Measurements from ENCODE around the gene HTR3B.
"Not testable (repeated sequence)": the region's sequence is repeated elsewhere in the genome, so short reads cannot be mapped to it uniquely, and the experiment has no call there.

Gene HTR3B

DNA sequence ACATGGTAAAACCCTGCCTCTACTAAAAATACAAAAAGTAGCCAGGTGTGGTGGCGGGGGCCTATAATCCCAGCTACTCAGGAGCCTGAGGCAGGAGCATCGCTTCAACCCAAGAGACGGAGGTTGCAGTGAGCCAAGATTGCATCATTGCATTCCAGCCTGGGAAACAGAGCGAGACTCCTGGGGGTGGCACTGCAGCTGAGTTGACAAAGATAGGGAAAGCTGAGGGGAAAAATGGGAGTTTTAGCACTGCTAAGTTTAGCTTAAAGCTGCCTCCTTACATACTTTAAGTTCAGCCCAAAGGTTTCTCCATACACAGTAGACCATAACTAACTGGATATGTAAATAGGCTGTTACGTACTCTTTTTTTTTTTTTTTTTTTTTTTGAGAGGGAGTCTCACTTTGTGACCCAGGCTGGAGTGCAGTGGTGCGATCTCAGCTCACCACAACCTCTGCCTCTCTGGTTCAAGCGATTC is 20.2 kb upstream of the HTR3B start:
- DNase-seq, result no peak

DNA sequence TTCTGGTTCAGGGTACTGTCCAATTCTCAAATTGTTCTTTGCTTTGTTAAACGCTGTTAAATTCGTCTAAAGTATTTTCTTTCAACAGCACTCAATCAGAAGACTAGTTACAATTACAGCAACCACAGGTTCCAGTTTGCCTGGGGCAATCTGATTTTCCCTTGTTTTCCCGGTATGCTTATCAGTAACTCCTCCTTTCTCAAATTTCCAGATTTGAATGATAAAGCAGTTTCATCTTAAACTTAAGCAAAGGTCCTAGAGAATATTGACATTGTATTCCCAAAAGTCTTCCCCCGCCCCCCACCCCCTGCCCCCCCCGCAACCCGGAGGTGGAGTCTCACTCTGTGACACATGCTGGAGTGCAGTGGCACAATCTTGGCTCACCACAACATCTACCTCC is 18.7 kb upstream of the HTR3B start:
- no peak for DNase-seq

DNA sequence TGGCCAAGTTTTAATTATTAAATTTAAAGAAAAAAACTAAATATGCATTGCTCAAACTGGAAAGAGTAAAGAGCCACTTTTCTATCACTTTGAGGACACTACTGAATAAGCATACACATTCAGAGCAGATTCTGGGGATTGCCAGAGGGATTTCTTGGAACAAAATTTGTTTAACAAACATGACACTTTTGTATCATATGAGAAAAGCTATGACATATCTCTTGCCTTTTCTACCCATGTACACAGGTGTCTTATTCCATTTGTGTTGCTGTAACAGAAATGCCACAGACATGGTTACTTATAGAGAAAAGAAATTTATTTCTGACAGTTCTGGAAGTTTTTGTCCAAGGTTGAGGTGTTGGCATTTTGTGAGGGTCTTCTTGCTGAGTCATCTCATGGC is 15.7 kb upstream of the HTR3B start:
- DNase-seq, result no peak

DNA sequence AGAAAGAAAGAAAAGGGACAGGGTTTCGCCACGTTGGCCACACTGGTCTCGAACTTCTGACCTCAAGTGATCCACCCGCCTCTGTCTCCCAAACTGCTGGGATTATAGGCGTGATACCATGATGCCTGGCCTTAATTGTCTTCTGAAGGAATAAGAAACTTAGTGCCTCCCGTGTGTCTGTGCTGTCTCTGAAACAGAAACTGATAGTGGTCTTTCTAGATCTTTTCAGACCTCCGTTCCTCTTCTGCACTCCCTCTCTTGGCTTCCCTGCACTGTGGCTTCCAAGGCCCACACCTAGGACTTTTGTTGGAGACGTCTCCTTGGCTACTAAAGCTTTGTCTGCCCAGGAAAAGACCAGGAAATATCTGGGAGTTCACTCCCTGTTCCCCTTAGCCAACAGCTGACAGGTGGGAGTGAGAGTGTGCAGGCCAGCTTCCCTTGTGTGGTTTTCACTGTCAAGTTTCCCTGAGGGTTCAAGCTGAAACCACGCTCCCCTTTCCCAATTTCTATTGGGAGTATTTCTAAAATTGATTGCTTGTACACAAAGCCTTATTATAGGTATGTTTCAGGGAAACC is 10.1 kb upstream of the HTR3B start:
- no peak for DNase-seq

DNA sequence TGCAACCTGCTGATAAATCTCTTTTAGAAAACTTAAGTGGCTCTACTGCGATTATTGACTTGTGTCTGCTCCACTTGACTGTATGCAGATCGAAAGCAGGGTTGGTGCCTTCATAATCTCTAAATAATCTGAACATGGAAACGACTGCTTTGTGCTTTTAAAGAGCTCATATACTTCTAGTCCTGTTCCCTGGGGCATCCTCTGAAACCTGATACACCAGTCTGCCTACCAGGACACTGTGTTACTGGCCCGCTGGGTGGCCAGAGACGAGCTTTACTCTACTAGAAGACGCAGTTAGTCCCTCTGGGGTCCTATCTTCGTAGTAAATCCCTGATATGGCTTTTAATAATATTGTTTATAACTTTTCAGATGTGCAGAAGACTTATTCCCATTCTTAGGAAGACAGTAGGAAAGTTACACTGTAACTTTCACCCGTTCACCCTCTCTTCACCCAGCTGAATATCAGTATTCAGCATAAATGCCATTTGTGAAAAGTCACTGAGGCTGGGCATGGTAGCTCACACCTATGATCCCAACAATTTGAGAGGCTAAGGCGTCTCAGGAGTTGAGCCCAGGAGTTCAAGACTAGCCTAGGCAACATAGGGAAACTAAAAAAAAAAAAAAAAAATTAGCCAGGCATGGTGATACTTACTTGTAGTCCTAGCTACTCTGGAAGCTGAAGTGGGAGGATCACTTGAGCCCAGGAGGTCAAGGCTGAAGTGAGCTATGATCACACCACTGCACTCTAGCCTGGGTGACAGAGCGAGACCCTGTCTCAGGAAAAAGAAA is 9.0 kb upstream of the HTR3B start:
- DNase-seq, result no peak

DNA sequence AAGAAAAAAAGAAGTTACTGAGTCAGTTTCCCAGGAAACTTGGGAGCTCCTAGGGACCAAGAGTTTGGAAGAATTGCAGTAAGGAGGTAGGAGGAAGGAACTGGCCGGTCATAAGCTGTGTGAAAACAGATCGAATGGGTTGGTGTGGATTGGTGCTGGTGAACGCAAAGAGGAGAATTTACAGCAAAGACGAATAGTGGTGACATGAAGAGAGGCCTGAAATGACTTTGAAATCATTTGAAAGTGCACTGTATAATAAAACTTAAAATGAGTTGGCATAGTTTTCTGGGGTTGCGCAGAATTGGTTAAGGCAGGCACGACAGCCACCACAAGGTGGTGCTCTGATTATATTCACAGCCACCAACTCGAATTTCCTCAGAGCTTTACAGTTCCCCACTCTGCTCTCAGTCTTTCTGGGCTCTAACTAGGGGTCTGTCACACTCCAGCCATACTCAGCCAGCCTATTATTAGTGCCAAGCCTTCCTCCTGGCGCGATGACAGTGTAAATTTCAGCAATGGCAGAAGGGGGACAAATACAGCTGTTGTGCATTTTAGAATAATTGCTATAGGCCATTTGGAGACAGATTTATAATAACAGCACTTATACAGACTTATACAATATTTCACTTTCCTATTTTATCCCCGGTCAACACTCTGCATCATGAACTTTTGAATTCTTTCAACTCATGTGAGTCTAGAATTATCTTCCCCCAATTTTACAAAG is 8.3 kb upstream of the HTR3B start:
- DNase-seq, result peak in 1 of 4 experiments; percentile 2

DNA sequence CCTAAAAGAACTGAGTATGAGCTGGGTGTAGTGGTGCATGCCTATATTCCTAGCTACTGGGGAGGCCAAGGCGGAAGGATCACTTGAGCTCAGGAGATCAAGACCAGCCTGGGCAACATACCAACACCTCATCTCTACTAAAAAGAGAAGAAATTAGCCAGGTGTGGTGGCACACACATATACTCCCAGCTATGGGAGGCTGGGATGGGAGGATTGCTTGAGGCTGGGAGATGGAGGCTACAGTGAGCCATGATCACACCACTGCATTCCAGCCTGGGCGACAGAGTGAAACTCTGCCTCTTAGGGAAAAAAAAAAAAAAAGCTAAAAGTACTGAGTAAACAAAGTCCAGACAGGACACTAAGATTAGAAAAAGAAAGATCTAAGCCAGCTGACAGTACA is 3.5 kb upstream of the HTR3B start:
- no peak for DNase-seq

DNA sequence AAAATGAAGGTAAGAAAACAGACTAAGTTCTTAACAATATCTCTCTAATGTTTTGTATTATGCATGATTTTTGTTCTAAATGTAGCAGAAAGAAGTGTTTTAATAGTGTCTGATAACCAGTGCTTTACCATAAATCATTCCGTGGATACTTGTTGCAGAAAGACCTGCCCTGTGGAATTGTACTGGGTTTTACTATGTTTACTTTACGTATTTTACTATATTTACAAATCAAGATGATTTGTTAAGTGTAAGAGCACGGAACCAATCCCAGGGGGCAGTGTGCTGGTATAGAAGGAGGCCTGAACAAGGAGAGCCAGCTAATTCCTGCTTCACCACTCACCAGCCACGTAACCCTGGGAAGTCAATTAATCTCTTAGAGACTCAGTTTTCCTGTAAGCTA is 1.4 kb downstream of the HTR3B start:
- no peak for DNase-seq

DNA sequence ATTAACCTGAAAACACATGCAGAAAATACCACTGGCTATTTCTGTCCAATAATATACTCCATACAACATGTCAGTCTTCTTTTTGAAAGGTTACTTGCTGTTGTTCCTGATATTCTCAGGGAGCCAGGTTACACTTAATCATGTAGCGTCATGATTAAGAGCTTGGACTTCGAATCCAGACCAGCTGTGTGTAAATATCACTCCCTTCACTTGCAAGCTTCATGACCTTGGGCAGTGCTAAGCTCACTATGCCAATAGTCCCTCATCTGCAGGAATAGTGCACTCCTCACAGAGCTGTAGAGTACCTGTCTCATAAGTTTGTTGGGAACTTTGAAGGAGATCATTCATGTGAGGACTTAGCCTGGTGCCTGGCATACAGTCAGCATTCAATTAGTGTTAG is 1.9 kb downstream of the HTR3B start:
- no peak for DNase-seq

DNA sequence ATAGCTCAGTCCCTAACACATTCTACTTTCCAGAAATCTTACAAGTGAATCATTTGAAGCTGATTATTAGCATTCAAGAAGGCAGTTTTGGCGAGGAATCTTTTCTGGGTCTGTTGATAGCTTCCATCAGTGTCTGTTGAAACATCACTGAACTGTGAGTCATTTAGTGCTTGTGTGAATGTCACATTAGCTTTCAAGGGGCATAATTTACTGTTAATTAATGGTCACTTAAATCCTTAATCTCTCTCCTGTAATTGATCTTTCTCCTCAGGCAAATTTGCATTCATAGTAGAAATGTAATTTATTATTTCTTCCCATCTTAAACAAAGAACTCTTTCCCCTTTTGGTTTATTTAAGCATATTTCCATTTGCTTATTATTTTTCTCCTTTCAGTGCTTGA is 2.6 kb downstream of the HTR3B start:
- no peak for DNase-seq

DNA sequence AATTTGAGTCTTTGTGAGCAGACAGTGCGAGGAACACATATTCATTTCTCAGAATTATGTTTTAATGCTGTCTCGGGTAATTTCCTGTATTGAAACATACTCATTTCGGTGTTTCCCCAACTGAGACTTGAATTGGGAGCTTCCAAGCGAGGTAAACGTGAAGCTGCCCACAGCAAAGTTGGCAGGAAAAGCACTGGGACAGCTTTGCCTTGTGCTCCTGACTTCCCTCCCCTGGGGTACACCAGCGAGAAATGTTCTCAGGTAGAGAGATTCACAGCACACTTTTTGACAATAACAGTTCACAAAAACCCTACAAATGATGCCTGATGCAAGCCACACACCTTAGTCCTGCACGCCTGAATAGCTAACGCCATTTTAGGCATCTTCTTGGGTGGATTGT is 3.1 kb downstream of the HTR3B start:
- no peak for DNase-seq

DNA sequence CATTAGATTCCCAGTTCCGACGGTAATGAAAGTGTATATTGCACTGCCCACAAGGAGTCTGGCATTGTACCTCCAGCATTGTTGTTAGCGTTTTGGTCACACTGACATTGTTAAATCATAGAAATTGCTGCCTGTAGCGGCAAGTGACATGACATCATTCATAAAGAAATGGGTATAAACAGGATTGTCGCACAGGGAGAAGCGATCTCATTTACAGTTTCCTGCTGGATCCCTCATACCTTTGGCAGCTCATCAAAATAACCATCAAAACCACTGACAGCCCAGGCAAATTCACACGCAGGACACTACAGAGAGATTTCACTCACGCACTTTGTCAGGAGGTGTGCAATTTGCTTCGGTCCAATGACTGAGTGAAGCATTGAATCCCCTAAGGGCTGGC is 3.5 kb downstream of the HTR3B start:
- DNase-seq, result no peak

DNA sequence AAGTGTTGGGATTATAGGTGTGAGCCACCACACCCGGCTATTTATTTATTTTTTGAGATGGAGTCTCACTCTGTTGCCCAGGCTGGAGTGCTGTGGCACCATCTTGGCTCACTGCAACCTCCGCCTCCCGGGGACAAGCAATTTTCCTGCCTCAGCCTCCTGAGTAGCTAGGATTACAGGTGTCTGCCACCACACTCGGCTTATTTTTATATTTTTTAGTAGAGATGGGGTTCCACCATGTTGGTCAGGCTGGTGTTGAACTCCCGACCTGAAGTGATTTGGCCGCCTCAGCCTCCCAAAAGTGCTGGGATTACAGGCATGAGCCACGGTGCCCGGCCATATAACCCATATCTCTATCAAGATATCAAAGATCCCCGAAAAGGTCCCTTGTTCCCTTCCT is 6.9 kb downstream of the HTR3B start:
- not testable (repeated sequence) for DNase-seq

DNA sequence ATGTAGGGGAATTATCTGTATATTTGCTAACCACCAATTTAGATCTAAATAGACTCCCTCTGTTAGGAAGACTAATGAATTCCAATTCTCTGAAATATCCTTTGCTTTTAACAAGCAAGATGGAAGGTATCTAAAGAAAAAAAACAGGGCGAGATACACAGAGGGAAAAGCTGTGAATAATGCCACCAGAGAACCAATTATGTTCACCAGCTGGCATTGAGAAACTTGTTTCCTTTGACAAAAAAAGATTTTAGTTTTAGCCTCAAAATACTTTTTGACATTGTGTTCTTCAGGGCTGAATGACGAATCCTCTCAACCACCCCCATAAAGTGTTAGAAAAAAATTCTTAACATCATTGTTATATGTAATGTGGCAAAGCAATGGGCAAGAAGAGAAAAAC is 19.0 kb downstream of the HTR3B start:
- no peak for DNase-seq

DNA sequence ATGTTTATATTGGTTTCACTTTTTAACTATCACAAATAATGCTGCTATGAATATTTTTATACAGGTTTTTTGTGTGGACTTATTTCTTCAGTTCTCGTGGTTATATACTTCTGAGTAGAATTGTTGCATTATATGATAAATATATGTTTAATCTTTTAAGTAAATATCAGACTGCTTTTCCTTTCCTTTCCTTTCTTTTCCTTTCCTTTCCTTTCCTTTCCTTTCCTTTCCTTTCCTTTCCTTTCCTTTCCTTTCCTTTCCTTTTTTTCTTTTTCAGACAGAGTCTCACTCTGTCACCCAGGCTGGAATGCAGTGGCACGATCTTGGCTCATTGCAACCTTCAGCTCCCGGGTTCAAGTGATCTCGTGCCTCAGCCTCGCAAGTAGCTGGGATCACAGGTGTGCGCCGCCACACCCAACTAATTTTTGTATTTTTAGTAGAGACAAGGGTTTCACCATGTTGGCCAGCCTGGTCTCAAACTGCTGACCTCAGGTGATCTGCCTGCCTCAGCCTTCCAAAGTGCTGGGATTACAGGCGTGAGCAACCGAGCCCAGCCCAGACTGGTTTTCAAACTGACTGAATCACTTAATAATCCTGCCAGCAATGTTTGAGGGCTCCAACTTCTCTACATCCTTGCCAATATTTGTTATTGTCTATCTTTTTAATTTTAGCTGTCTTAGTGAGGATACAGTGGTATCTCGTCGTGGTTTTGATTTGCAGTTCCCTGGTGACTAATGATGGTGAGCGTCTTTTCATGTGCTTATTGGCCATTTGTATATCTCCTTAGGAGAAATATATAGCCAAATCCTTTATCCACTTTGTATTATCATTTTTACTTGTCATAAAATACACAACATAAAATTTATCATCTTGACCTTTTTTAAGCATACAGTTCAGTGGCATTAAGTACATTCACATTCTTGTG is 21.9 kb downstream of the HTR3B start:
- no peak for DNase-seq

DNA sequence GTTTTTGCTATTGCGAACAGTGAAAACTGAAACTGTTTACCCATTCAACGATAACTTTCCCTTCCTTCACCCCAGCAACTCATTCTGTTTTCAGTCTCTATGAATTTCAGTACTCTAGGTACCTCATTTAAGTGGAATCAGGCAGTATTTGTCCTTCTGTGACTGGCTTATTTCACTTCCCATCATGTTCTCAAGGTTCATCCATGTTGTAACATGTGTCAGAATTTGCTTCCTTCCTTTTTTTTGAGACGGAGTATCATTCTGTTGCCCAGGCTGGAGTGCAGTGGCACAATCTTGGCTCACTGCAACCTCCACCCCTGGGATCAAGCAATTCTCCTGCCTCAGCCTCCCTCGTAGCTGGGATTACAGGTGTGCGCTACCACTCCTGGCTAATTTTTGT is 23.7 kb downstream of the HTR3B start:
- DNase-seq, result no peak

DNA sequence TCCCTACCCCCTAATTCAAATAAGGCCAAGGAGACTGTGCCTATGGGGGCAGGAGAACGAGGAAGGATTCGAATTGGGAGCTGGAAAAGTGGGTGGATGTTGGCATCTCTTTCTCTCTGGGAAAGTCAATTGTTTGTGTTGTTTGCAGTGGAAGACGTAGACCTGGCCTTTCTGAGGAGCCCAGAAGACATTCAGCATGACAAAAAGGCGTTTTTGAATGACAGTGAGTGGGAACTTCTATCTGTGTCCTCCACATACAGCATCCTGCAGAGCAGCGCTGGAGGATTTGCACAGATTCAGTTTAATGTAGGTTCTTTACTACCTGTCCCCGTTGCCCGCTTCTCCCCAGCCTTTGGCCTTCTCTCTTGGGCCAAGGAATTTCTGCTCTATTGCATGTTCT is 28.2 kb downstream of the HTR3B start:
- no peak for DNase-seq

DNA sequence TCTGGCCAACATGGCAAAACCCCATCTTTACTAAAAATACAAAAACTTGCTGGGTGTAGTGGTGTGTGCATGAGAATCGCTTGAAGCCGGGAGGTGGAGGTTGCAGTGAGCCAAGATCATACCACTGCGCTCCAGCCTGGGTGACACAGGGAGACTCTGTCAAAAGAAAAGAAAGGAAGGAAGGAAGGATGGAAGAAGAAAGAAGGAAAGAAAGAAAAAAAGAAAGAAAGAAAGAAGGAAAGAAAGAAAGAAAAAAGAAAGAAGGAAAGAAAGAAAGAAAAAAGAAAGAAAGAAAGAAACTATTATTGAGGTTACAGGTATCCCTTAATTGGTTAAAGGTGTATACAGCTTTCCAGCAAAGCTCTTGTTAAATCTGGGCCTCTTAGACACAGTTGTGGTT is 29.6 kb downstream of the HTR3B start:
- not testable (repeated sequence) for DNase-seq

DNA sequence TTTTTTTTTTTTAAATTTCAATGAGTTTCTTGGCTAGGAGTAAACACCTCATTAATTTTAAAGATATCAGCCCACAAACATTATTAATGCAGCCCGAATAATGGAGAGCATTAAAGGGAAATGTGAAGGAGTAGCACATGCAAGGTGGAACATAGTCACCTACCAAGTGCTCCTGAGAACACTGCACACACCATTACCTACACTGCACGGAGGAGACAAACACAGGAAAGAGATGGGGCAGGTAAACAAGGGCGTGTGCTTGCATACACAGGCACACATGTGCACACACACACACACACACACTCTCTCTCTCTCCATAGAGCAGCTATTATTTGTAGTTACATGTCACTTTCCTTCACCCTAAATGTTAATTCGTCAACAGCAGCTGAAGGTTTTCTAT is 30.2 kb downstream of the HTR3B start:
- no peak for DNase-seq

DNA sequence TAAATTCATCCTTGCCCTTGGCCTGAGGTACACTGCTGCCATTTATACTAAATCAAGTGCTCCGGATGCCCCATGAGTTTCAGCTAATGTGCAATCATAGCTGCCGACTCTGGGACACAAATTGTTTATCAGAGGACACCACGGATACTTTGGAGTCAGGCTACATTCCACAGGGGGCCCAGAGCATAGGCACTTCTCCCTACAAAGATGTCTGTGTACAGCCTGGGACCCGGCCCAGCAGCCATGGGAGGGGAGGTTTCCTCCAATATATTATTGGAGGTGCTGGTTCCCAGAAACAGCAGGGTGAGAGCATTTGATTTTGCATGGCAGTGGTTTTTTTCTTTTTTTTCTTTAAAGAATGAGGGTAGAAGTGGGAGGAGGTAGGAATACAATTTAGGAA is 31.3 kb downstream of the HTR3B start:
- no peak for DNase-seq

DNA sequence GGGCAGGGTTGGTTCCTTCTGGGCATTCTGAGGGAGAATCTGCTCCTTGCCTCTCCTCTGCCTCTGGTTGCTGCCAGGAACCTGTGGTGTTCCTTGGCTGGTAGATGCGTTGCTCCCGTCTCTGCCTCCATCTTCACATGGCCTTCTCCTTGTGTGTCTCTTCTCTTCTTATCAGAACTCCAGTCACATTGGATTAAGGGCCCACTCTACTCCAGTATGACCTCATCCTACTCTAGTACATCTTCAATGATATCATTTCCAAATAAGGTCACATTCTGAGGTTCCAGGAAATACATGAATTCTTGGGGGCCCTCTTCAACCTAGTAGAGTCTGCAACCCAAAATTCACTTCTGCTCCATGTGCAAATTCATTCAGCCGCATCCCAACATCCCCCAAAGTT is 33.3 kb downstream of the HTR3B start:
- no peak for DNase-seq

DNA sequence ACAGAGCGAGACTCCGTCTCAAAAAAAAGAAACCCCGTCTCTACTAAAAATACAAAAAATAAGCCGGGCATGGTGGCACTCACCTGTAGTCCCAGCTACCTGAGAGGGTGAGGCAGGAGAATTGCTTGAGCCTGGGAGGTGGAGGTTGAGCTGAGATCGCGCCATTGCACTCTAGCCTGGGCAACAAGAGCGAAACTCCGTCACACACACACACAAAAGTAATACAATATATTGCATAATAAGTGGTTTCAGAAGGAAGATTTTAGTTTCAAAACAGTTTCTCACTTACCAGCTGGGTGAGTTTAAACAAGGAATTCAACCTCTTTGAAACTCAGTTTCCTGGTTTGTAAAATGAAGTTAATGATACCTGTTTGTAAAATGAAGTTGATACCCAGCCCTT is 37.7 kb downstream of the HTR3B start:
- no peak for DNase-seq

DNA sequence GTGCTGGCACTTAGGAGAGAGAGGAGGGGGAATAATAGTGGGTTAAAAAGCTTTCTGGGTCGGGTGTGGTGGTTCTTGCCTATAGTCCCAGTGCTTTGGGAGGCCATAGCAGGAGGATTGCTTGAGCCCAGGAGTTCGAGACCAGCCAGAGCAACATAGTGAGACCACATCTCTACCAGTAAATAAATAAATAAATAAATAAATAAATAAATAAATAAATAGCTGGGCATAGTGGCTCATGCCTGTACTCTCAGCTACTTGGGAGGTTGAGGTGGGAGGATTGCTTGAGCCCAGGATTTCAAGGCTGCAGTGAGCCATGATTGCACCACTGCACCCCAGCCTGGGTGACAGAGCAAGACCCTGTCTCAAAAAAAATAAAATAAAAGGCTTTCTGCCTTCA is 41.6 kb downstream of the HTR3B start:
- DNase-seq, result not testable (repeated sequence)

Measured in activated naive CD4-positive, alpha-beta T cell (primary cell).